Measurements from ENCODE around the gene PROC. TPM values are rescaled to one million over a fixed set of nuclear protein-coding genes. Genes with fewer than 3 reads are reported as not detected.
"Not testable (repeated sequence)": the region's sequence is repeated elsewhere in the genome, so short reads cannot be mapped to it uniquely, and the experiment has no call there.

PROC gene
- polyA plus RNA-seq, 4 donors = 1.0 to 26.3 (median 4.9) TPM

DNA sequence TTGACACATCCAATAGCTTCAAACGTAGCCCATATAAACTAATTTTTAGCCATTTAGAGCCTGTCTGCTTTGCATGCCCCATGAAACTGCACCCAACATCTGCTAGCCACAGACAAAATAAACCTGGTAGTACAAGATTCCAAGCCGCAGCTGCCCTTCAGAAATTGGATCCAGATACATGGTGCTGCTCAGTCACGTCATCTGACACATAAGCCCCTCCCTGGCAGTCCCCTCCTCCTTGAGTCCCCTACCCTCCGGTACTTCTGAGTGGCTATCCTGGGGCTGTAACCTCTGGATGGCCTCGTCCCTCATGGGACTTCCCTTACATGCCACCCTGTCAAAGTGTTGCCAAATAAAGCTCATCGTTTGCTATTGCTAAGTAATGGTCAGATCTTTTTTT lies 33.8 kb downstream of the PROC start:
- no peak for DNase-seq
- no peaks in the 10 kb centered on the region for H3K27me3 ChIP-seq (ENCODE audit: control insufficient read depth in 3 of 3, insufficient read depth in 3 of 3, low read length in 3 of 3)
- H3K4me1 ChIP-seq (ENCODE audit: control insufficient read depth in 3 of 3, insufficient read depth in 2 of 3, low read depth in 1 of 3, low read length in 2 of 3) = peaks cover 0 to 28% (median 2%) of the 10 kb centered on the region in 3 donors
- WGBS, 3 donors = 90 to 94% (median 94%) methylated on average over 6 of the region's 6 CpGs
- peaks cover 0 to 3% (median 0%) of the 10 kb centered on the region in 3 donors for H3K36me3 ChIP-seq (ENCODE audit: control insufficient read depth in 3 of 3, insufficient read depth in 2 of 3, low read depth in 1 of 3, low read length in 3 of 3)
- FAIRE-seq = no peak
- H3K4me3 ChIP-seq (ENCODE audit: low read depth in 1 of 3, low read length in 3 of 3) = no peak overlapping the region
- no peak overlapping the region for H3K27ac ChIP-seq (ENCODE audit: low read depth in 1 of 3, low read length in 2 of 3)
- H3K9me3 ChIP-seq (ENCODE audit: control insufficient read depth in 2 of 2, insufficient read depth in 1 of 2, low read depth in 1 of 2, low read length in 1 of 2) = no peaks in the 10 kb centered on the region

DNA sequence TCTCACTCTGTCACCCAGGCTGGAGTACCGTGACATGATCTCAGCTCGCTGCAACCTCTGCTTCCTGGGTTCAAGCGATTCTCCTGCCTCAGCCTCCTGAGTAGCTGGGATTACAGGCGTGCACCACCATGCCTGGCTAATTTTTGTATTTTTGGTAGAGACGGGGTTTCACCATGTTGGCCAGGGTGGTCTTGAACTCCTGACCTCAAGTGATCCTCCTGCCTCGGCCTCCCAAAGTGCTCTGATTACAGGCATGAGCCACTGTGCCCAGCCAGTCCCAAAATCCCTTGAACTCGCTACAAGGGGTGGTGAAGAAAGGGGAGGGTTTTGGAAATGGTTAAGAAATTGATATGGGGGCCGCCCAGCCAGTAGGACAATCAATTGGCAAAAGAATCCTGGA lies 34.2 kb downstream of the PROC start:
- not testable (repeated sequence) for H3K4me3 ChIP-seq (ENCODE audit: low read depth in 1 of 3, low read length in 3 of 3); H3K27me3 ChIP-seq (ENCODE audit: control insufficient read depth in 3 of 3, insufficient read depth in 3 of 3, low read length in 3 of 3); DNase-seq; FAIRE-seq; H3K9me3 ChIP-seq (ENCODE audit: control insufficient read depth in 2 of 2, insufficient read depth in 1 of 2, low read depth in 1 of 2, low read length in 1 of 2); H3K27ac ChIP-seq (ENCODE audit: low read depth in 1 of 3, low read length in 2 of 3); H3K36me3 ChIP-seq (ENCODE audit: control insufficient read depth in 3 of 3, insufficient read depth in 2 of 3, low read depth in 1 of 3, low read length in 3 of 3)
- peaks cover 0 to 29% (median 2%) of the 10 kb centered on the region in 3 donors for H3K4me1 ChIP-seq (ENCODE audit: control insufficient read depth in 3 of 3, insufficient read depth in 2 of 3, low read depth in 1 of 3, low read length in 2 of 3)
- 94 to 95% (median 94%) methylated on average over 8 of the region's 8 CpGs for WGBS, 3 donors

DNA sequence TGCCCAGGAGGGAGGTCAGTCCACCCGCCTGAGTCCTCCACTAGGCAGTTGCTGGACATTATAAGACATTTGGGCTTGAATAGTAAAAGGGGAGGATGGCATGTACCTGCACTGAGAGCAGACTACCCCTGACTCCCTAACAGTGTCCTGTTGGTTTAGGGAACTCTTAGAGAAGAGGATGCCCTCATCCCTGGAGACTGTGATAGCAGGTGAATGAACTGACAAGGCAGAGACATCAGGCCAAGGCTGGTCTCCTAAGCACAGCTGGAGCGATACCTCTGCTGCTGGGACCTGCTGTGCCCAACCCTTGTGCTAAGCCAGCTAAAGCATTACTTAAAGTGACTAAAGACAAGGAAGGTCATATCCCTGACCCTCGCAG lies 34.8 kb downstream of the PROC start:
- no peaks in the 10 kb centered on the region for H3K27me3 ChIP-seq (ENCODE audit: control insufficient read depth in 3 of 3, insufficient read depth in 3 of 3, low read length in 3 of 3)
- H3K9me3 ChIP-seq (ENCODE audit: control insufficient read depth in 2 of 2, insufficient read depth in 1 of 2, low read depth in 1 of 2, low read length in 1 of 2) = no peaks in the 10 kb centered on the region
- no peak overlapping the region for H3K27ac ChIP-seq (ENCODE audit: low read depth in 1 of 3, low read length in 2 of 3)
- WGBS, 3 donors = 93 to 100% (median 94%) methylated on average over 3 of the region's 3 CpGs
- FAIRE-seq = no peak
- peaks cover 0 to 32% (median 2%) of the 10 kb centered on the region in 3 donors for H3K4me1 ChIP-seq (ENCODE audit: control insufficient read depth in 3 of 3, insufficient read depth in 2 of 3, low read depth in 1 of 3, low read length in 2 of 3)
- no peak for DNase-seq
- H3K4me3 ChIP-seq (ENCODE audit: low read depth in 1 of 3, low read length in 3 of 3) = no peak overlapping the region
- peaks cover 0 to 3% (median 0%) of the 10 kb centered on the region in 3 donors for H3K36me3 ChIP-seq (ENCODE audit: control insufficient read depth in 3 of 3, insufficient read depth in 2 of 3, low read depth in 1 of 3, low read length in 3 of 3)

DNA sequence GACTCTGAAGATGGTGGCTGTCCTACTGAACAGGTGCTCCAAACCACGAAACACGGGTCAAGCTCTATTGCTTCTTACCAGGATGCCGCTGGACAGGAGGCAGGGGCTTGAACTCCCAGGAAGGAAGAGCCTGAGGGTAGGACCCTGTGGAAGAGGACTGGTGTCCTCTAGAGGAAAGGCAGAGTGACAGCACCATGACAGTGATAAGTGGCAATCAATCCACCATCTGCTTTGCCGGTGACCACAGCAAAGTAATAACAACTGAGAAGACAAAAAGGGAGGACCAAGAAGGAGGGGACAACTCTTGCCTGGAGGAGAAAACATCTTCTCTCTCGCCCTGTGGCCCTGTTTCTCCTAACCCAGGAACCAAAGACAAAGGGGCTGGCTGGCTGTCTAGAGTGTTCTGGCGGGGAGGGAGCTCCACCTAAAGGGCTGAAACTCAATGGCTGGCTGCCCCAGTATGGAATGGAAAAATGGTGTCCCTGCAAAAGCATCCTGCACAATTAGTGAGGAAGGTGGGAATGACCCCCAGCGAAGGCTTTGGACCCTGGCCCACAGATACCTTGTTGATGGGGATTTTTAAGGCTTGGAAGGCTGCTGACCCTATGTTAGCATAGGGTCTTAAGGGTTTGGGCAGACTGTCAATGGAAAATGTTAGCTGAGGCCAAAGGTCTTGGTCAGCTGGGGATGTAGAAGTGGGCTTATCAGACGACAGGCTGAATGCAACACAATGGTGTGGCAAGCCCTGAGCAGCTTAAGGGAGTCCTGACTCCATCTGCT lies 35.4 kb downstream of the PROC start:
- FAIRE-seq = no peak
- peak overlapping the region in 1 of 3 donors; percentile 92 for H3K27ac ChIP-seq (ENCODE audit: low read depth in 1 of 3, low read length in 2 of 3)
- H3K4me1 ChIP-seq (ENCODE audit: control insufficient read depth in 3 of 3, insufficient read depth in 2 of 3, low read depth in 1 of 3, low read length in 2 of 3) = peaks cover 0 to 32% (median 2%) of the 10 kb centered on the region in 3 donors
- peaks cover 0 to 3% (median 0%) of the 10 kb centered on the region in 3 donors for H3K36me3 ChIP-seq (ENCODE audit: control insufficient read depth in 3 of 3, insufficient read depth in 2 of 3, low read depth in 1 of 3, low read length in 3 of 3)
- H3K27me3 ChIP-seq (ENCODE audit: control insufficient read depth in 3 of 3, insufficient read depth in 3 of 3, low read length in 3 of 3) = no peaks in the 10 kb centered on the region
- 82 to 86% (median 86%) methylated on average over 8 of the region's 8 CpGs for WGBS, 3 donors
- no peaks in the 10 kb centered on the region for H3K9me3 ChIP-seq (ENCODE audit: control insufficient read depth in 2 of 2, insufficient read depth in 1 of 2, low read depth in 1 of 2, low read length in 1 of 2)
- peak in 1 of 2 donors; percentile 14 for DNase-seq
- H3K4me3 ChIP-seq (ENCODE audit: low read depth in 1 of 3, low read length in 3 of 3) = no peak overlapping the region

DNA sequence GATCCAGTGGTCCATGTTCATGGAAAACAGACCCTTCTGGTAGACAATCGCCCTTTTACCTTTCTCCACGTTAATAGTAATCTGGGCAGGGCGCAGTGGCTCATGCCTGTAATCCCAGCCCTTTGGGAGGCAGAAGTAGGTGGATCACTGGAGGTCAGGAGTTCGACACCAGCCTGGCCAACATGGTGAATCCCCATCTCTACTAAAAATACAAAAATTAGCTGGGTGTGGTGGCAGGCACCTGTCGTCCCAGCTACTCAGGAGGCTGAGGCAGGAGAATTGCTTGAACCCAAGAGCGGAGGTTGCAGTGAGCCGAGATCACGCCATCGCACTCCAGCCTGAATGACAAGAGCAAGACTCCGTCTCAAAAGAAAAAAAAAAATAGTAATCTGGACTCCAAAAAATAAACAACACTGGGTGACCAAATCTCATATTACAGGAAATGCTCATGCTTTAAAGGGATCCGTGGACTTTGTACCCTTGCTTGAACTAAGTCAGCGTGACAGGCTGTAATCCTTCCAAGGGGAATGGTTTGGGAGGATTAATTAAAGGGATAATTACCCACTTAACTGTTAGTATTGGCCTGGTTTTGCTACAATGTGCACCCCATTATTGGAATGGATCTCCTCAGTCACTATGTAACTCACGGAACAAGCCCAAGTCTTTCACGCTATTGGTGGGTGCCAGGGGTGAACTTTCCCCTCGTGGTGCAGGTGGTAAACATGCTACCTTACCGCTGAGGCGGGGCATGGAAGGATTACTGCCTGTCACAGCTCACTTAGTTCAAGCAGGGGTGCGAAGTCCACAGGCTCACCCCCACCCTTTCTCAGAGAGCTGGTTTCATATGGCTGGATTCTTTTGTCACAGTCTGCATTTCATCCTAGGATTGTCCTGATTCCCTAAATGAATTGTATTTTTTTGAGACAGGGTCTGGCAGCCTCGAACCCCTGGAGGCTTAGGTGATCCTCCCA lies 36.7 kb downstream of the PROC start:
- Histone ChIP-seq H3K36me3 (ENCODE audit: control insufficient read depth in 3 of 3, insufficient read depth in 2 of 3, low read depth in 1 of 3, low read length in 3 of 3) (peaks cover 0 to 3% (median 0%) of the 10 kb centered on the region in 3 donors), H3K27ac (ENCODE audit: low read depth in 1 of 3, low read length in 2 of 3) (peak overlapping the region; percentile 84 to 92 (median 91))
- no peak for FAIRE-seq

DNA sequence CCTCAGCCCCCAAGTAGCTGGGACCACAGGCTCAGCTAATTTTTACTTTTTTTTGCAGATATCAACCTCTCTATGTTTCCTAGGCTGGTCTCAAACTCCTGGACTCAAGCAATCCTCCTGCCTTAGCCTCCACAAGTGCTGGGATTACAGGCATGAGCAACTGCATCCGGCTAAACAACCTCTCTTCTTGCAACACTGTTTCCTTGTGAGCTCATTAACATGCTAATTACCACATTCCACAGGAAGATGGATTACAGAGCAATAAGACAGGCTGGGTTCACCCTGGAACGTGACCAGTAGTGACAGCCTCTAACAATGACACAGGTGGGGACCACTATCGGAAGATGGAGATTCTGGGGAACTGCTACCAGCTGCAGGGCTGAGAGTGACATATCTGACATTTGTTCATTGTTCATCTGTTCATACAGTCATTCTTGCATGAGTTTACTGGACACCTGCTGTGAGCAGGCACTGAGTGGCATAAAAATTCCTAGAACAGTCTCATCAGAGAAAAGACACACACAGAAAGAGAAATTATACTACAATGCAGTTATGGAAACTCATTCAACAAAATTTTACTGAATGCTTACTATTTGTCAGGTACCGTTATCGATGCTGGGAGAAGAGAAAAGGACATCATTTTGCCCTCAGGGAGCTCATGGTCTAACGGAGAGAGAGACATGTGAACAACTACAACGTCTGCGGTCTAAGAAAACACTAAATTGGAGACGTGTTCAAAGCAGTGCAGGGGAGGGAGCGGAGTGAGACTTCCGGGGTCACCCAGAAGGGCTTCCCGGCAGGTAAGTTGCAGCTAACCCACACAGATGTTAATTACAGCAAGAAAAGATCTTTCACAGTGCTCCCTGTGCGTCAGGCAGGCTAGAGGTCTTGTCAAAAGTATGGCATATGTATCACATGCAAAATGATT lies 37.6 kb downstream of the PROC start:
- Histone ChIP-seq H3K4me1 (ENCODE audit: control insufficient read depth in 3 of 3, insufficient read depth in 2 of 3, low read depth in 1 of 3, low read length in 2 of 3) (peaks cover 0 to 32% (median 2%) of the 10 kb centered on the region in 3 donors), H3K27ac (ENCODE audit: low read depth in 1 of 3, low read length in 2 of 3) (peak overlapping the region; percentile 84 to 92 (median 91)), H3K9me3 (ENCODE audit: control insufficient read depth in 2 of 2, insufficient read depth in 1 of 2, low read depth in 1 of 2, low read length in 1 of 2) (no peaks in the 10 kb centered on the region), H3K27me3 (ENCODE audit: control insufficient read depth in 3 of 3, insufficient read depth in 3 of 3, low read length in 3 of 3) (no peaks in the 10 kb centered on the region), H3K36me3 (ENCODE audit: control insufficient read depth in 3 of 3, insufficient read depth in 2 of 3, low read depth in 1 of 3, low read length in 3 of 3) (peaks cover 0 to 3% (median 0%) of the 10 kb centered on the region in 3 donors), H3K4me3 (ENCODE audit: low read depth in 1 of 3, low read length in 3 of 3) (no peak overlapping the region)
- FAIRE-seq (no peak), DNase-seq (peak; percentile 81 to 88)
- WGBS, 3 donors = 59 to 76% (median 64%) methylated on average over 13 of the region's 13 CpGs

More for the DNA sequence above, 36.7 kb downstream of the PROC start:
- H3K4me1 ChIP-seq (ENCODE audit: control insufficient read depth in 3 of 3, insufficient read depth in 2 of 3, low read depth in 1 of 3, low read length in 2 of 3) = peaks cover 0 to 32% (median 2%) of the 10 kb centered on the region in 3 donors
- no peaks in the 10 kb centered on the region for H3K27me3 ChIP-seq (ENCODE audit: control insufficient read depth in 3 of 3, insufficient read depth in 3 of 3, low read length in 3 of 3)
- no peak overlapping the region for H3K4me3 ChIP-seq (ENCODE audit: low read depth in 1 of 3, low read length in 3 of 3)
- peak; percentile 96 to 99 for DNase-seq
- 21 to 59% (median 40%) methylated on average over 19 of the region's 19 CpGs for WGBS, 3 donors
- H3K9me3 ChIP-seq (ENCODE audit: control insufficient read depth in 2 of 2, insufficient read depth in 1 of 2, low read depth in 1 of 2, low read length in 1 of 2) = no peaks in the 10 kb centered on the region

DNA sequence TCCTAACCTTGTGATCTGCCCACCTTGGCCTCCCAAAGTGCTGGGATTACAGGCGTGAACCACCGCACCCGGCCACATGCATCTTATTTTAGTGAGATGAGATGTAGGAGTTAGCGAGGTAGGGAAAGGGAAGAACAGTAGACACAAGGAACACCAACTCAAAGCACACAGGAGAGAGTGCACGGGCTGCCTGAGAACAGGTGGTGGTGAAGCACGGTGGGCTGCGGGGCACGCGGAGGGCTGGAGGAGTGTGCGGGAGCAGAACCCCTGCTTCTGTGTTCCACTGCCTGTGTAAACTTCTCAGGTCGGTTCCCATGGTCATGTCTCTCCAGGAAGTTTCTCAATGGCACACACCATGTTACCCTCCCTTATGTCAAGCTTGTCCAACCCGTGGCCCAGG lies 38.7 kb downstream of the PROC start:
- H3K27ac ChIP-seq (ENCODE audit: low read depth in 1 of 3, low read length in 2 of 3) = no peak overlapping the region
- no peak for FAIRE-seq

More for the DNA sequence above, 38.7 kb downstream of the PROC start:
- Histone ChIP-seq H3K4me1 (ENCODE audit: control insufficient read depth in 3 of 3, insufficient read depth in 2 of 3, low read depth in 1 of 3, low read length in 2 of 3) (peaks cover 0 to 32% (median 2%) of the 10 kb centered on the region in 3 donors), H3K27me3 (ENCODE audit: control insufficient read depth in 3 of 3, insufficient read depth in 3 of 3, low read length in 3 of 3) (no peaks in the 10 kb centered on the region), H3K9me3 (ENCODE audit: control insufficient read depth in 2 of 2, insufficient read depth in 1 of 2, low read depth in 1 of 2, low read length in 1 of 2) (no peaks in the 10 kb centered on the region), H3K4me3 (ENCODE audit: low read depth in 1 of 3, low read length in 3 of 3) (no peak overlapping the region), H3K36me3 (ENCODE audit: control insufficient read depth in 3 of 3, insufficient read depth in 2 of 3, low read depth in 1 of 3, low read length in 3 of 3) (peaks cover 0 to 3% (median 0%) of the 10 kb centered on the region in 3 donors)
- DNase-seq = no peak
- WGBS, 3 donors = 95 to 97% (median 96%) methylated on average over 12 of the region's 12 CpGs

All from small intestine (tissue), 7 donors.